Stimulated activated CD4-positive, alpha-beta T cell treated with anti-CD3 and anti-CD28 coated beads, Interleukin-1b, Interleukin-23, amount 100 ng/mL, for 4 hours (primary cell): ENCODE results near the gene NTN1.
A peak's percentile ranks its signal among the peaks of the same experiment; 100 is the strongest.
"Not testable (repeated sequence)": the region's sequence is repeated elsewhere in the genome, so short reads cannot be mapped to it uniquely, and the experiment has no call there.

Source experiments
- DNase-seq, 2 donors: peaks; one replicate each; pipeline ENCODE4 v3.0.0-alpha.2; 2020; ENCODE audit warnings: low read depth in 2 of 2

Gene NTN1

GRCh38 chr17:9087921-9088320, 66.6 kb downstream of the NTN1 start:
- DNase-seq = no peak

GRCh38 chr17:9090641-9091096, 69.4 kb downstream of the NTN1 start:
- DNase-seq = no peak

- no peak for DNase-seq
Observed at GRCh38 chr17:9094193-9094592, 72.9 kb downstream of the NTN1 start.

- no peak for DNase-seq
Observed at GRCh38 chr17:9095390-9095789, 74.1 kb downstream of the NTN1 start.

- no peak for DNase-seq
Observed at GRCh38 chr17:9098242-9098825, 77.0 kb downstream of the NTN1 start.

DNA sequence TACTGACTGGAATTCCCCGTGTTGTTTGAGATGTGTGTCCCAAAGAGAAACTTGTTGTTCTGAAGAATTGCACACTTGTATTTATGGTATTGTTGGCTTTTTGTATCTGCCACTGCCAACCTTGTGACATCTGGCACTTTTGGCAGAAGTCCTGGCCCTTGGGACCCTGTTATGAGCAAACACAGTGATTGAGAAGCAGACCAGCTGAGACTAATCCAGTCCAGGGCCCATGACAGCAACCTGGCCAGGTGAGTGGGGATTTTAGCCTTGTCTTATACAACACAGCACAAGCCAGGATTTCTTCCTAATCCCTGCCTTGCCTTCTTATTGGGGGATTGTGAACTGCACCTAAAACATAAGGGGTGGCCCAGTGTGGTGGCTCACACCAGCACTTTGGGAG, 80.0 kb downstream of the NTN1 start:
- no peak for DNase-seq

GRCh38 chr17:9103193-9103592, 81.9 kb downstream of the NTN1 start:
- DNase-seq = not testable (repeated sequence)

- DNase-seq = no peak
Observed at GRCh38 chr17:9104370-9105041, 83.2 kb downstream of the NTN1 start.

GRCh38 chr17:9105068-9105868, 84.0 kb downstream of the NTN1 start:
- DNase-seq = no peak

GRCh38 chr17:9106278-9106677, 85.0 kb downstream of the NTN1 start:
- DNase-seq = not testable (repeated sequence)

DNA sequence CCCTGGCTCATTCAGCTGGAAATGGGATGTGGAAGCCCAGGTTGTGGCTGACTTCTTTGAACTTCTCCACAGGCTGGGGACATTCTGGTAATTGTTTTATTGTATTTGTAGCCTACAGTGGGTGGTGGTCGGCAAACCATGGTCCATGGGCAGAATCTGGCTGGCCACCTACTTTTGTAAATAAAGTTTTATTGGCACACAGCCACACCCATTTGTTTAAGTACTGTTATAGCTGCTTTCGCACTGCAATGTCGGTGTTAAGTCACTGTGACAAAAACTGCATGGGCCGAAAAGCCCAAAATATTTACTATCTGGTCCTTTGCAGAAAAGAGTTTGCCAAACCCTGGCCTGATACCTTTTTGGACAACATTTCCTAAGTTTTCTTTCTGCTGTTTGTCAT, 86.2 kb downstream of the NTN1 start:
- no peak for DNase-seq

DNA sequence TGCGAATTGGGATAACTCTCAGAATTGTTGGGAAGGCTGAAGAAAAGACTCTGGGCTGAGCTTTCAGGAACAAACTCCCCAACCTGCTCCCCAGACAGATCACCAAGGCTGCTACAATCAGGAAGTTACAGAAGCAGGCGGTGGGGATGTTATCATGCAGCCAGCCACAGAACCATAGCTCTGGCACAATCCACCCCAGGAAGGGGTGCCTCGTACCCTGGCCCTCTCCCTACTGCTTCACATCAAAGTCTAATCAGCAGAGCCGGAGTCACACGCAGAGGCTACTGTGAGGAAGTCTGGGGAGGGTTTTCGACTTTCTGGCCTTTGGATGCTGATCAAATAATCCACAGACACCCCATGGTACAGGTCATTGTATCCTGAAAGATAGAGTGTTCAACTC, 86.8 kb downstream of the NTN1 start:
- no peak for DNase-seq

- DNase-seq = no peak
Observed at GRCh38 chr17:9109933-9110332, 88.6 kb downstream of the NTN1 start.

DNA sequence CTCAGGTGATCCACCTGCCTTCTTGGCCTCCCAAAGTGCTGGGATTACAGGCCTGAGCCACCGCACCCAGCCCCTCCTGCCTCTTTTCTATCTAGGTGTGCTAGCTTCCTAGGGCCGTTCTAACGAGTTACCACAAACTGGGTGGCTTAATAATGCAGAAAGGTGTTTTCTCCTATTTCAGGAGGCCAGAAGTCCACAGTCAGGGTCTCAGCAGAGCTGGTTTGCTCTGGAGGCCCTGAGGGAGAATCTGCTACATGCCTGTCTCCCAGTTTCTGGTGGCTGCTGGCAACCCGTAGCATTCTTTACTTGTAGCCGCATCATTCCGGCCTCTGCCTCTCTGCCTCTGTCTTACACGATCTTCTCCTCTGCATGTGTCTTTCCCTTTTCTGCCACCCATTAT, 89.2 kb downstream of the NTN1 start:
- no peak for DNase-seq

DNA sequence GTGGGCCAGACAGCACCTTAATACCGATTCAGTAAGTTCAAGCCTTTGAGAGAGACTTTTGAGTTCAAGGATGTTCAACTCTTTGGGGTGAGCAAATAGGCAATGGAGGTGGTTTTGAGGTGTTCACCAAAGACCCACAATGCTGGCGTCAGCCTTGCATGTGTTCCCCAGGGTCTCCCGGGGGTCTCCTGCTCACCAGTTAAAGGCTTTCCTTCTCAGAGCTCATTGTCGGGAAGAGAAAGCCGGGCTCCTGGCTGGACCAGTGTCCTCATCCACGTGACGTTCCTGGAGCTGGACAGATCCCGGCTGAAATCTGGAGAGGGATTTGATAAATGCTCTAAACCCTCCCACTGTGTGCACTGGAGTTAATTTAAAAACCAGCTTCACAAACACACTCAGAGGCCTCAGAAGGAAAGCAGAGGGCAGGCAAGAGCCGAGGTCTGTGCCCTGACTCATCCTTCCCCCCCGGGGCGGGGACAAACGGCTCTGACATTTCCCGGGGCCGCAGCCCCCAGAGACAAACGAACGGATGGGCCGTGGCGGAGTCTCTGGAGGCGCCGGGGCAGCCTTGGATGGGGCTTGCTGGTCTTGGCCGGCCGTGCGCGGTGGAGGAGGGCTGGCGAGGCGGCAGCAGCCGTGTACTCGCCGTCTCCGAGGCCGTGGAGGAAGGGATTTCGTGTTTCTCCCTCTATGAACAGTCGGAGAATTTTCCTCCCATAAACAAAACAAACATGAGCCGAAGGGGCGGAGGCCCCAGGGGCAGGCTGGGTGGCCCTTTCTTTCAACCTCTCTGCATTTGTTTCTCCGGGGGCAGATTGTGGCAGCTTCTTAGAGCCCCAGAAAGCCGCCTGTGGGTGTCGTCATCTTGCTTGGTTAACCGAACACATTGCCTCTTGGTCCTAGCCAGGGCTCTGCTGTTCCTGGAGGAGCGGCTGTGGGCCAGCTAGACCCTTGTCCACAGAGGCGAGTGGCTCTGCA, 94.2 kb downstream of the NTN1 start:
- DNase-seq = peak; percentile 23 to 43

DNA sequence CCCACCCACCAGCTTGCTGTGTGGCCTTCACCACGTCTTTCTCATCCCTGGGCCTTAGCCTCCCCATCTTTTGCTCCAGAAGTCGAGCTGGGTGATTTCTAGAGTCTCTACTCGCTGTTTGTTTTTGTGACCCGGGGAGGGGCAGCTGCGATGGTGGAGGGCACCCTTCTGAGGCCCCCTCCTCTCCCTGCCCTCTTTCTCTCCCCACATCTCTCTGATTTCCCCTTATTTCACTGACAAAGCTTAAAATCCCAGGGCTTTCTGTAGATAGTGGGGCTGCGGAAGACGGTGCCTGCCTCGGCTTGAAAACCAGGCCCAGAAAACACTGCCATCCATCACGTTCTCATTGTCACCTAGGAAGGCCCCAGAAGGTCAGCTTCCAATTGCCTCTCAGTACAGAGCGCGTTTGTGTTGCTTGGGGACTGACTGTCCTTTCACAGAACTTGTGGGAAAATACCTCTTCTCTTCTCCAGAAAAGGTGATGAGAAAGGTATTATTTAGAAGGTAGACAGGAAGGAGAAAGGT, 95.1 kb downstream of the NTN1 start:
- DNase-seq = no peak

DNA sequence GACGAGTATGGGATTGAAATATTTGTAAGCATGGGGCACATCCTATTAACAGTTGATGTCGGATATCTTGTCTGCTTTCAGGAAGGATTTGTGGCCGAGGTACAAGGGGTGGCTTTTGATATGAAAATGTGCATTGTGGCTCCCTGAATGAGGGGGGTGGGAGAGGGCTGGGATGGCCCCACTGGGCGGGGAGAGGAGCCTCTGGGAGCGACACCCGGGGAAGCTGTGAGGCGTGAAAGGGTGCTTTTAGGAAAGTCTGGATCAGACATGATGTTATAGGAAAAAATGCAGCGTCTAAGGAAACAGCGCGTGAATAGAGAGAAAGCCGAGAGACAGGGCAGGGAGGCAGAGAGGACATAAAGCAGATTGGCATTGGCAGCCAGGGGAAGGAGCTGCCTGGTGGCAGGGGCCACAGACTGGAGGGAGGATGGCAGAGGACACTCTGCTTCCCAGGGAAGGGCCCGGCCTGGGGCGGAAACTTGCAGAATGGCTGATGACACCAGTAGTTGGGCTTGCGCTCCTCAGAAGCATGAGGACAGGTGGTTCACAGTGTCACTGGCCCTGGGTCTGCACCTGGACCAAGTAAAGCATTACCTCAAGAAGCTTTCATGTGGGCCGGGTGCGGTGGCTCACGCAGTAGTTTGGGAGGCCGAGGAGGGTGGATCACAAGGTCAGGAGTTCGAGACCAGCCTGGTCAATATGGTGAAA, 95.7 kb downstream of the NTN1 start:
- DNase-seq = no peak

DNA sequence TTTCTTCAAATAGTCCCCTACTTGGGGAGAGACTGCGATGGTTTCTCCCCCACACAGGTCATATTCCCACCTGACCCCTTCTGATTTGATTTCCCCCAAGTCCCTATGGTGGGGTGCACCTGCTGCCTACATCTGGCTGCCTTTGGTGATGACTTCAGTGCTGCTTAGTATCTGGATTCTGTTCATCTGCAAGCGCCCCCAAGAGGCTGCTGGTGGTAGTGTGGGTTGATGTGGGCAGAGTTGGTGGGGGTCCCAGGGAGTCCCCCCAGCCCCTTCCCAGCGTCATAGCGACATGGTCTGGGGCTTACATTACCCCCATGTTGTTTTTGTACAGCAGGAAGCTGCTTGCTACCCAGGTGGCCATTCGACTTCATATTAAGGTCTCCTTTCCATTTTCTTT, 99.2 kb downstream of the NTN1 start:
- DNase-seq = no peak

- DNase-seq = no peak
Observed at GRCh38 chr17:9121186-9121820, 100.0 kb downstream of the NTN1 start.
